GM23338 (cell line): Measurements from ENCODE around the gene SAMD4A. TPM values are rescaled to one million over a fixed set of nuclear protein-coding genes. Genes with fewer than 3 reads are reported as not detected.

ENCODE experiments used
- ATAC-seq: fragments of 200-7000 bp; cut with Tn5 transposase; 3 replicates; pipeline ENCODE4 v1.9.1; 2020
- DNase-seq: peaks from one replicate; pipeline ENCODE4 v3.0.0-alpha.2; 2015; ENCODE audit warnings: low spot score
- H2AFZ ChIP-seq: fragments of 200-600 bp; sonication (generic); 2 replicates; pipeline ENCODE4 v1.8.0; 2016; ENCODE audit warnings: antibody characterized with exemption, mild to moderate bottlenecking, moderate library complexity
- H3F3A ChIP-seq: fragments of 200-600 bp; sonication (generic); replicated peaks from 2 replicates; pipeline ENCODE4 v1.8.0; 2017; ENCODE audit warnings: antibody characterized with exemption, mixed run types, low read depth
- H3K27ac ChIP-seq: fragments of 200-600 bp; sonication (generic); 2 replicates; pipeline ENCODE4 v1.6.1; 2016; ENCODE audit warnings: low read depth
- H3K27me3 ChIP-seq: fragments of 200-600 bp; sonication (generic); 2 replicates; pipeline ENCODE4 v1.8.0; 2016; ENCODE audit warnings: mild to moderate bottlenecking, mixed run types, moderate library complexity; ENCODE audit not compliant: insufficient read depth
- H3K36me3 ChIP-seq: fragments of 200-600 bp; sonication (generic); 2 replicates; pipeline ENCODE4 v1.8.0; 2016; ENCODE audit warnings: mild to moderate bottlenecking; ENCODE audit not compliant: insufficient read depth
- H3K4me1 ChIP-seq: fragments of 200-600 bp; sonication (generic); 2 replicates; pipeline ENCODE4 v1.8.0; 2016; ENCODE audit warnings: mild to moderate bottlenecking, moderate library complexity; ENCODE audit not compliant: insufficient read depth
- H3K4me2 ChIP-seq: fragments of 200-600 bp; sonication (generic); 2 replicates; pipeline ENCODE4 v1.7.1; 2017; ENCODE audit warnings: mixed run types
- H3K4me3 ChIP-seq: fragments of 200-600 bp; sonication (generic); 2 replicates; pipeline ENCODE4 v1.6.1; 2016; ENCODE audit warnings: mixed run types
- H3K79me2 ChIP-seq: fragments of 200-600 bp; sonication (generic); replicated peaks from 2 replicates; pipeline ENCODE4 v1.8.0; 2017; ENCODE audit warnings: mild to moderate bottlenecking; ENCODE audit not compliant: insufficient read depth
- H3K9me2 ChIP-seq: fragments of 200-600 bp; sonication (generic); 2 replicates; pipeline ENCODE4 v1.8.0; 2017; ENCODE audit not compliant: insufficient read depth
- H4K20me1 ChIP-seq: fragments of 200-600 bp; sonication (generic); replicated peaks from 2 replicates; pipeline ENCODE4 v1.8.0; 2017; ENCODE audit warnings: mild to moderate bottlenecking; ENCODE audit not compliant: insufficient read depth
- H3K27ac Mint-ChIP-seq: 2 replicates; pipeline ENCODE4 v1.8.0; 2020; ENCODE audit warnings: inconsistent platforms, mild to moderate bottlenecking, moderate library complexity, mixed read lengths
- H3K27me3 Mint-ChIP-seq: 3 replicates; pipeline ENCODE4 v1.8.0; 2022; ENCODE audit warnings: low read depth, mild to moderate bottlenecking, moderate library complexity, mixed read lengths, inconsistent platforms; ENCODE audit not compliant: insufficient read depth, poor library complexity
- H3K36me3 Mint-ChIP-seq: 3 replicates; pipeline ENCODE4 v1.8.0; 2021; ENCODE audit warnings: low read depth, mild to moderate bottlenecking, inconsistent platforms, moderate library complexity, mixed read lengths
- H3K4me1 Mint-ChIP-seq: 3 replicates; pipeline ENCODE4 v1.8.0; 2020; ENCODE audit warnings: mild to moderate bottlenecking, inconsistent platforms, mixed read lengths
- H3K4me3 Mint-ChIP-seq: 3 replicates; pipeline ENCODE4 v1.8.0; 2021; ENCODE audit warnings: moderate library complexity, mild to moderate bottlenecking, inconsistent platforms, mixed read lengths
- H3K9me3 Mint-ChIP-seq: 3 replicates; pipeline ENCODE4 v1.8.0; 2020; ENCODE audit warnings: moderate library complexity, mild to moderate bottlenecking, inconsistent platforms, mixed read lengths
- CREB1 ChIP-seq: fragments of 250-450 bp; sonication (Bioruptor Pico); IDR thresholded peaks from 2 replicates; pipeline ENCODE4 v1.5.0; 2020; ENCODE audit warnings: low read depth, mild to moderate bottlenecking, moderate library complexity
- CTCF ChIP-seq, 2 experiments: fragments of 200-600 bp in 1 of 2; sonication (generic) in 1 of 2; conservative IDR thresholded peaks; 2 replicates each; pipeline versions ENCODE4 v1.5.1 to v1.6.1; 2016 to 2017; ENCODE audit warnings: antibody characterized with exemption in 2 of 2, low read depth in 2 of 2, mild to moderate bottlenecking in 2 of 2, moderate library complexity in 1 of 2
- EZH2 ChIP-seq: fragments of 200-600 bp; sonication (generic); IDR thresholded peaks from one replicate; pipeline ENCODE4 v1.8.0; 2017; ENCODE audit warnings: antibody characterized with exemption, mild to moderate bottlenecking, low read depth; ENCODE audit not compliant: unreplicated experiment
- EZH2phosphoT487 ChIP-seq: fragments of 200-600 bp; sonication (generic); IDR thresholded peaks from one replicate; pipeline ENCODE4 v1.8.1; 2018; ENCODE audit warnings: antibody characterized with exemption; ENCODE audit not compliant: unreplicated experiment
- JUNB ChIP-seq: IDR thresholded peaks from one replicate; pipeline ENCODE4 v1.6.1; 2016; ENCODE audit warnings: antibody characterized with exemption; ENCODE audit not compliant: unreplicated experiment
- NANOG ChIP-seq: IDR thresholded peaks from 2 replicates; pipeline ENCODE4 v1.6.1; 2016; ENCODE audit warnings: antibody characterized with exemption, borderline replicate concordance
- POLR2AphosphoS5 ChIP-seq: IDR thresholded peaks from 2 replicates; pipeline ENCODE4 v1.6.1; 2016; ENCODE audit warnings: antibody characterized with exemption, low read depth
- STAT1 ChIP-seq: IDR thresholded peaks from one replicate; pipeline ENCODE4 v1.6.1; 2016; ENCODE audit warnings: antibody characterized with exemption; ENCODE audit not compliant: unreplicated experiment
- ZNF114 ChIP-seq: fragments of 250-450 bp; sonication (Bioruptor Pico); IDR thresholded peaks from 2 replicates; pipeline ENCODE4 v1.5.0; 2020; ENCODE audit warnings: mild to moderate bottlenecking, moderate library complexity
- ZNF331 ChIP-seq: fragments of 250-450 bp; sonication (Bioruptor Pico); IDR thresholded peaks from 2 replicates; pipeline ENCODE4 v1.5.0; 2020; ENCODE audit warnings: low read depth, mild to moderate bottlenecking, moderate library complexity
- ZNF462 ChIP-seq: fragments of 250-450 bp; sonication (Bioruptor Pico); IDR thresholded peaks from 2 replicates; pipeline ENCODE4 v1.5.0; 2020; ENCODE audit warnings: mild to moderate bottlenecking, moderate library complexity
- polyA plus RNA-seq: library from polyadenylated mRNA; unstranded; fragments of >200 nt; fragmentation: Nextera tagmentation; extraction: Ambion mirVana; gene quantifications from 2 replicates; pipeline ENCODE4 v1.2.1, GENCODE V29; 2016
- total RNA-seq: library from RNA; depleted of rRNA; stranded (reverse); fragments of >200 nt; shearing (Covaris generic); gene quantifications from 2 replicates; pipeline ENCODE4 v1.2.3, GENCODE V29; 2014

Gene SAMD4A
- total and polyA plus RNA-seq, 2 experiments from 2014 or later, result 1.6 to 6.9 TPM

- Histone ChIP-seq H3K4me2 (no peak overlapping the region), H3F3A (no peaks in the 10 kb centered on the region), H3K27me3 (no peaks in the 10 kb centered on the region), H3K9me2 (no peaks in the 10 kb centered on the region), H3K4me1 (peaks cover 12% of the 10 kb centered on the region), H3K4me3 (no peak overlapping the region), H2AFZ (no peak overlapping the region), H3K79me2 (no peaks in the 10 kb centered on the region), H3K36me3 (no peaks in the 10 kb centered on the region), H3K27ac (peak overlapping the region; percentile 47; the same call in 1 of the 2 replicates), H4K20me1 (no peaks in the 10 kb centered on the region)
- TF ChIP-seq ZNF462 (CRISPR knock-in tag), result no peak
- TF ChIP-seq CREB1 (CRISPR knock-in tag), result no peak
- no peak for TF ChIP-seq STAT1
- no peak for TF ChIP-seq EZH2
- no peak for TF ChIP-seq JUNB
- TF ChIP-seq EZH2phosphoT487, result no peak
- ATAC-seq (no peak), DNase-seq (no peak)
- no peak overlapping the region for H3K27ac Mint-ChIP-seq
- no peaks in the 10 kb centered on the region for H3K36me3 Mint-ChIP-seq
- H3K4me1 Mint-ChIP-seq, result peaks cover 26% of the 10 kb centered on the region
- H3K9me3 Mint-ChIP-seq, result no peaks in the 10 kb centered on the region
- no peaks in the 10 kb centered on the region for H3K27me3 Mint-ChIP-seq
- H3K4me3 Mint-ChIP-seq, result no peak overlapping the region
These were observed 168.5 kb downstream of the SAMD4A start for GRCh38 chr14:54735424-54735823.

GRCh38 chr14:54737132-54737711 lies 170.3 kb downstream of the SAMD4A start:
- ATAC-seq, result no peak
- TF ChIP-seq JUNB (no peak), EZH2phosphoT487 (no peak), ZNF331 (no peak), NANOG (no peak), CTCF (conservative IDR thresholded peaks at IDR 0.05; ENCODE audit: low read depth in 2 of 2) (no peak), ZNF114 (CRISPR knock-in tag) (no peak), POLR2AphosphoS5 (no peak)

More at GRCh38 chr14:54737132-54737711, 170.3 kb downstream of the SAMD4A start:
- Histone ChIP-seq H3K36me3 (no peaks in the 10 kb centered on the region), H3K27ac (no peak overlapping the region), H3K27me3 (no peaks in the 10 kb centered on the region), H3K4me3 (no peak overlapping the region), H3F3A (no peaks in the 10 kb centered on the region), H4K20me1 (no peaks in the 10 kb centered on the region), H2AFZ (no peak overlapping the region), H3K79me2 (no peaks in the 10 kb centered on the region), H3K4me1 (peaks cover 12% of the 10 kb centered on the region), H3K4me2 (no peak overlapping the region), H3K9me2 (no peaks in the 10 kb centered on the region; the same call in 1 of the 2 replicates)
- no peaks in the 10 kb centered on the region for H3K36me3 Mint-ChIP-seq
- no peak overlapping the region for H3K27ac Mint-ChIP-seq
- no peak overlapping the region for H3K4me3 Mint-ChIP-seq
- H3K9me3 Mint-ChIP-seq, result no peaks in the 10 kb centered on the region
- DNase-seq, result no peak
- H3K27me3 Mint-ChIP-seq, result no peaks in the 10 kb centered on the region
- peaks cover 23% of the 10 kb centered on the region for H3K4me1 Mint-ChIP-seq
